ENCODE results near the gene MGST2.

- TF ChIP-seq ISL1 (CRISPR knock-in tag; IDR thresholded peaks at IDR 0.05) (no peak), ZNF70 (CRISPR knock-in tag; IDR thresholded peaks at IDR 0.05) (no peak), BACH2 (CRISPR knock-in tag; IDR thresholded peaks at IDR 0.05; ENCODE audit: borderline replicate concordance) (no peak), GLIS3 (CRISPR knock-in tag; IDR thresholded peaks at IDR 0.05) (no peak), ZFP3 (CRISPR knock-in tag; IDR thresholded peaks at IDR 0.05) (no peak), TOX (CRISPR knock-in tag; IDR thresholded peaks at IDR 0.05; ENCODE audit: borderline replicate concordance) (no peak), PPARA (CRISPR knock-in tag; IDR thresholded peaks at IDR 0.05; ENCODE audit: borderline replicate concordance) (no peak), CSDC2 (CRISPR knock-in tag; IDR thresholded peaks at IDR 0.05) (no peak), ARNTL (CRISPR knock-in tag; IDR thresholded peaks at IDR 0.05; ENCODE audit: borderline replicate concordance, low read depth) (no peak), TCF4 (CRISPR knock-in tag; IDR thresholded peaks at IDR 0.05; ENCODE audit: borderline replicate concordance) (no peak)
- TF ChIP-seq, protein P1, sequence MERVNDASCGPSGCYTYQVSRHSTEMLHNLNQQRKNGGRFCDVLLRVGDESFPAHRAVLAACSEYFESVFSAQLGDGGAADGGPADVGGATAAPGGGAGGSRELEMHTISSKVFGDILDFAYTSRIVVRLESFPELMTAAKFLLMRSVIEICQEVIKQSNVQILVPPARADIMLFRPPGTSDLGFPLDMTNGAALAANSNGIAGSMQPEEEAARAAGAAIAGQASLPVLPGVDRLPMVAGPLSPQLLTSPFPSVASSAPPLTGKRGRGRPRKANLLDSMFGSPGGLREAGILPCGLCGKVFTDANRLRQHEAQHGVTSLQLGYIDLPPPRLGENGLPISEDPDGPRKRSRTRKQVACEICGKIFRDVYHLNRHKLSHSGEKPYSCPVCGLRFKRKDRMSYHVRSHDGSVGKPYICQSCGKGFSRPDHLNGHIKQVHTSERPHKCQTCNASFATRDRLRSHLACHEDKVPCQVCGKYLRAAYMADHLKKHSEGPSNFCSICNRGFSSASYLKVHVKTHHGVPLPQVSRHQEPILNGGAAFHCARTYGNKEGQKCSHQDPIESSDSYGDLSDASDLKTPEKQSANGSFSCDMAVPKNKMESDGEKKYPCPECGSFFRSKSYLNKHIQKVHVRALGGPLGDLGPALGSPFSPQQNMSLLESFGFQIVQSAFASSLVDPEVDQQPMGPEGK (CRISPR knock-in tag; IDR thresholded peaks at IDR 0.05; ENCODE audit: borderline replicate concordance), result no peak
- TF ChIP-seq, protein P2, sequence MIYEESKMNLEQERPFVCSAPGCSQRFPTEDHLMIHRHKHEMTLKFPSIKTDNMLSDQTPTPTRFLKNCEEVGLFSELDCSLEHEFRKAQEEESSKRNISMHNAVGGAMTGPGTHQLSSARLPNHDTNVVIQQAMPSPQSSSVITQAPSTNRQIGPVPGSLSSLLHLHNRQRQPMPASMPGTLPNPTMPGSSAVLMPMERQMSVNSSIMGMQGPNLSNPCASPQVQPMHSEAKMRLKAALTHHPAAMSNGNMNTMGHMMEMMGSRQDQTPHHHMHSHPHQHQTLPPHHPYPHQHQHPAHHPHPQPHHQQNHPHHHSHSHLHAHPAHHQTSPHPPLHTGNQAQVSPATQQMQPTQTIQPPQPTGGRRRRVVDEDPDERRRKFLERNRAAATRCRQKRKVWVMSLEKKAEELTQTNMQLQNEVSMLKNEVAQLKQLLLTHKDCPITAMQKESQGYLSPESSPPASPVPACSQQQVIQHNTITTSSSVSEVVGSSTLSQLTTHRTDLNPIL (CRISPR knock-in tag; IDR thresholded peaks at IDR 0.05; ENCODE audit: low read depth), result no peak
Measured at GRCh38 chr4:139740121-139740520, 74.5 kb downstream of the MGST2 start.

Measured in SK-N-SH treated with all-trans-retinoic acid at 6 μM for 48 hours (cell line).